Left ventricle myocardium superior (tissue), 1 donor: ENCODE measurements around the gene ARHGAP33. TPM values are rescaled to one million over a fixed set of nuclear protein-coding genes. Genes with fewer than 3 reads are reported as not detected.

Experiments used
- ATAC-seq: fragments of 200-7000 bp; cut with Tn5 transposase; one replicate; pipeline ENCODE4 v1.9.1; 2020; ENCODE audit warnings: mild to moderate bottlenecking, moderate library complexity
- DNase-seq: peaks from one replicate; pipeline ENCODE4 v3.0.0-alpha.2; 2020
- intact Hi-C: fragments of 100-400 bp; cut with micrococcal nuclease; formaldehyde crosslinking; loops from one replicate; pipeline ENCODE4 v1.11.0; 2022
- total RNA-seq: library from RNA; stranded (reverse); fragmentation: NEBNext Ultra II Directional; extraction: Animal tissue kit (Norgen Biotek cat#: 25700); gene quantifications from one replicate; pipeline ENCODE4 v1.2.1, GENCODE V29; 2021
- donor health status: DM: no; HTN: yes; CAD: no; lungs with severe emphysema.

Gene ARHGAP33
- total RNA-seq, 1 donor from 2014 or later = 4.2 TPM

DNA sequence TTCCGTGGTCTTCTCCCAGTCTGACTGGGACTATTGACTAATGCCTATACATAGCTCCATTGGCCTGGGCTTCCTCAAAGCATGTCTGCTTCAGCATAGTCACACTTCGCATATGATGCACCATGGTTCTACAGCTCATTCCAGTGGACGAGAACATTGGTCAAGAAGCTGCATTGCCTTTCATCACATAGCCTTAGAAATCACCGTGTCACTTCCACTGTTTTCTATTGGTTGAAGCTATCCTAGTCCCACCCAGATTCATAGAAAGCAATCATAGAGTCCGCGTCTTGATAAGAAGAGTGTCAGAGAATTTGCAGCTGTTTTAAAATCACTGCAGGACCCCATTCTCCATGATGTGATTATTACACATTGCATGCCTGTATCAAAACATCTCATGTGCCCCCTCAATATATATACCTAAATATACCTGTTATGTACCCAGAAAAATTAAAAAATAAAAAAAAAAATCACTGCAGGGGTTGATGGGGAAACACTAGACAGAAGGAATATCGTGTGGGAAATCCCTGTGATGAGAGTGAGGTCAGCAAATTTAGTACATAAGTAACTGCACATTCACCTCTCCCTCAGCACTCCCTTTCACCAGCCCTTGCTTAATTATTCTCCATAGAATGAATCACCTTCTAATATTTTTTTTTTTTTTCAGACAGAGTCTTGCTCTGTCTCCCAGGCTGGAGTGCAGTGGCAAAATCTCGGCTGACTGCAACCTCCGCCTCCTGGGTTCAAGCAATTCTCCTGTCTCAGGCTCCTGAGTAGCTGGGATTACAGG, 2.2 kb upstream of the ARHGAP33 start:
- intact Hi-C loops = no loop called here
- no peak for DNase-seq
- ATAC-seq = no peak

DNA sequence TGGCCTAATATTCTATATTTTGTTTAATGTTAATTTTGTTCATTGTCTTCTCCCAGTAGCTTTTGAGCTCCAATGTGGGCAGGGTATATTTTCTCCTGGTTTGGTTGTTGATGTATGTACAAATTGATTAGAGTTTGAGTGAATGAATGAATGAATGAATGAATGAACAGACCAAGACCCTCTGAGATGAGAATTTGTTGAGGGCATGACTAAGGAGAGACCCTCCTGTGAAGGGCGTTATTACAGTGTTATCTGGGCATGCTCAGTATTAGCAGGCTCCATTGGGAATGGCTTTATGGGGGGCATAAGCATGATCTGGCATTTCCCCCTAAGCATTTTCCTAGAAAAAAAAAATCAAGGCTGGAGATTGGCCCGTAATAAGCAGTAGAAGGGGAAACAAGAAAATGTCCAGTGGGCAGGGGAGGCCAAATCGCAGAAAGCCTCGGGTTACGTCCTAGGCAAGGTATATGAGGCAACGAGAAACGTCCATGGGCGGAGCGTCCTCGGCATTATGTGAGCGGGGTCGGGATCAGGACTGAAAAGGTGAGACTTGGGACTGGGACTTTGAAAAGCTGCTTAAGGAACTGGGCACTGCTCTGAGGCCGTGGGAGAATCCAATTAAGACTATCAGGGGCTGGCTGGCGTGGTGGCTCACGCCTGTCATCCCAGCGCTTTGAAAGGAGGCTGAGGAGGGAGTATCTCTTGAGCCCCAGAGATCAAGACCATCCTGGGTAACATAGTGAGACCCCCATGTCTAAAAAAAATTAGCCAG, 904 bp upstream of the ARHGAP33 start:
- intact Hi-C loops = no loop called here
- no peak for DNase-seq

DNA sequence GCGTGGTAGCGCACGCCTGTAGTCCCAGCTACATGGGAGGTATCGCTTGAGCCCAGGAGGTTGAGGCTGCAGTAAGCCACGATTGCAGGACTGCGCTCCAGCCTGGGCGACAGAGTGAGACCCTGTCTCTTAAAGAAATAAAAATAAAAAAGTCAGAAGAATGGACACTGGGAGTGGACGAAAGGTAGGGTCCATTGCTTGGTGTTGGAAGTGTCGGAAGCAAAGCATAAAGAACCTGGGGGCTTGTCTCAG, 392 bp upstream of the ARHGAP33 start:
- intact Hi-C loops = no loop called here
- DNase-seq (no peak), ATAC-seq (peak; percentile 11)

More for the DNA sequence above, 904 bp upstream of the ARHGAP33 start:
- no peak for ATAC-seq

DNA sequence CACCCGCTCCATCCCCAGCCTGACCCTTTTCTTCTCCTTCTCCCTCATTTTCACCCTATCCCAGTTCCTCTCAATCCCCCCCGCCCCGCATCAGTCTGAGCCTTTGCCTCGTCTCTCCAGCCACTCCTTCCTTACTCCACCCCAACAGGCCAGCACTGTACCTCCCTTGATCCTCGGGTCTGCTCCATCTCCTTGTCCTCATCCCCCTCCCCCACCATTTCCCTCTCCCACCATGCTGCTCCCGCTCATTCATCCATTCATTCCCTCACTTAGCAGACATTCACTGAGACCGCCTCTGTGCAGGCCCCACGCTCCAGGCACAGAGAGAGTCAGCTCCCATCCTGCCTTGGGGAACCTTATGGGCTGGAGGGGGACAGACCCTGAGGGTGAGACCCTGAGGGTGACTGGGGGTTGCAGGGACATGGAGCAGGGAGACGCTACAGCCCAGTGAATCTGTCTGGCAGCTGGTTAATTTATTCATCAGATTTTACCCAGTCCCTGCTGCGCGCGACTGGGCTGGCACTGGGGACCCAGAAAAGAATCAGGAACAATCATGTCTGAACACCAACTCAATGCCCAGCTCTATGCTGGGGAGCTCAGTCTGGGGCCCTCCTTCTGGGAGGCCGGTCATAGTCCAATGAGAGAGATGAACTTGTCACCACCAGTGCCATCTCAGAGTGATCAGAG, 881 bp downstream of the ARHGAP33 start:
- intact Hi-C loops = no loop called here
- DNase-seq = no peak
- ATAC-seq = no peak

DNA sequence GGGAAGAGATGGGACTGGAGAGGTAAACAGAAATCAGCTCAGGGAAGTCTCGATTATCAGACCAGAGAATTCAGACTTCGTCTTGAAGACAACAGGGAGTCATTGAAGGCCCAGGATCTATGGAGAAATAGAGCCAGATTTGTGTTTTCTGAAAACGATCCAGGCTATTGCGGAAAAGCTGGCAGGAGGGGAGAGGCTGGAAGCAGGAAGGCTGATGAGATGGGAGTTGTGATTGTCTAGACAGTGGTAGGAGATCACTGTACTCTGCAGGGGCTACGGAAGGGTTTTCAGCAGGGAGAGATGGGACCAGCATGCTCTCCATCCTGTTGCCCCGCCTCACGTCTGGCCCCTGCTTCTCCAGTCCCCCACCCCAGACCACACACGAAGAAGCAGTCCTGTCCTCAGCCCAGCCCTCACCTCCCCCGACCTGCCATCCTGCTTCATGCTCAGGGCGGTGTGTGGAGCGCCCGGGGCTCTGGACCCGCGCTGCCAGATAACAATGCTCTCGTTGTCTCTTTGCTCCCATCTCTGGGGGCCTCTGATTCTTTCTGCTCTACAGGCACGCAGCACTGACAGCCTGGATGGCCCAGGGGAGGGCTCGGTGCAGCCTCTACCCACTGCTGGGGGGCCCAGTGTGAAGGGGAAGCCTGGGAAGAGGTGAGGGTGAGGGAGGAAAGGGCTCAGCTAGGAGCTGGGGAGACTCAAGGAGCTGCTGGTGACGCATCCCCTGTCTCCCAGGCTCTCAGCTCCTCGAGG, 1.9 kb downstream of the ARHGAP33 start:
- intact Hi-C loops = no loop called here
- ATAC-seq = no peak

DNA sequence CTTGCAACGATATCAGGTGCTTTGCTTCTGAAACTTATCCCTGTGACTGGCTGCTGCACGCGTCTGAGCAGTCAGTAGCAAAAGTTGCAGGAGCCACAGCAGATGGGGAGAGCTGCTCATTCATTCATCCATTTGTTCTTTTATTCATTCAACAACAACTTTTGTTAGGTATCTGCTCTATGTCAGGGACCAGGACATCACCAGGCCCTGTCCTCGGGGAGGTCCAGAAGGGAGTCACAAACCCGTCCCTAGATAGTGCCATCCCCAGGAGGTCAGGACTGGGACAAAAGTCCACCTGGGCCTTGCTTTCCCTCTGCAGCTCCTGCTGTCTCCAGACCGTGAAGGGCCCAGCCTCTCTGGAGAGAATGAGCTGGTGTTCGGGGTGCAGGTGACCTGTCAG, 2.6 kb downstream of the ARHGAP33 start:
- ATAC-seq (no peak), DNase-seq (no peak)
- intact Hi-C loops = no loop called here

More for the DNA sequence above, 1.9 kb downstream of the ARHGAP33 start:
- no peak for DNase-seq

DNA sequence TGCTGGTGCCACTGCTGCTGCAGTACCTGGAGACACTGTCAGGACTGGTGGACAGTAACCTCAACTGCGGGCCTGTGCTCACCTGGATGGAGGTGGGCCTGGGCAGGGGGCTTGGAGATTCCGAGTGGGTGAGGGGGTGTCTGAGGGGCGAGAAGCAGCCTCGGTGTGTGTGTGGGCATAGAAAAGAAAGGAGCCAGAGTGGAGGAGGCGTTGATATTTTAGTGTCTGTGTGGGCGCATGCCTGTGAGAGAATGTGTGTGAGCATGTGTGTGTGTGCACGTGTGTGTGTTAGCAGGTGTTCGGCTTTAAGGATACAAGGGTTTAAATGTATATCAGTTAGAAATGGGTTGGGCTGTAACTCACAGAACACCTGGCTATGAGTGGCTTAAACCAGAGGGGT, 3.7 kb downstream of the ARHGAP33 start:
- intact Hi-C loops = no loop called here
- ATAC-seq = no peak
- no peak for DNase-seq

DNA sequence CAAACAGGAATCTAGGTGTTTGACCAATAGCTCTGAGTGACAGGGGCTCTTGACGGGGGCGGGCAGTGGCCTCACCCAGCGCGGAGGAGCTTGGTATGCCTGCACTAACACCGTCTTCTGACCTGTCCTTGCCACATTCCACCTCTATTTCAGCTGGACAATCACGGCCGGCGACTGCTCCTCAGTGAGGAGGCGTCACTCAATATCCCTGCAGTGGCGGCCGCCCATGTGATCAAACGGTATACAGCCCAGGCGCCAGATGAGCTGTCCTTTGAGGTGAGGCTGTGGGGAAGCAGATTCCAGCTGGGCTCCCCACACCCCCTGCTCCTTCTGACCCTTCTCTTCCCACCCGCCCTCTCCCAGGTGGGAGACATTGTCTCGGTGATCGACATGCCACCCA, 4.7 kb downstream of the ARHGAP33 start:
- DNase-seq = no peak
- intact Hi-C loops = no loop called here
- ATAC-seq = no peak

DNA sequence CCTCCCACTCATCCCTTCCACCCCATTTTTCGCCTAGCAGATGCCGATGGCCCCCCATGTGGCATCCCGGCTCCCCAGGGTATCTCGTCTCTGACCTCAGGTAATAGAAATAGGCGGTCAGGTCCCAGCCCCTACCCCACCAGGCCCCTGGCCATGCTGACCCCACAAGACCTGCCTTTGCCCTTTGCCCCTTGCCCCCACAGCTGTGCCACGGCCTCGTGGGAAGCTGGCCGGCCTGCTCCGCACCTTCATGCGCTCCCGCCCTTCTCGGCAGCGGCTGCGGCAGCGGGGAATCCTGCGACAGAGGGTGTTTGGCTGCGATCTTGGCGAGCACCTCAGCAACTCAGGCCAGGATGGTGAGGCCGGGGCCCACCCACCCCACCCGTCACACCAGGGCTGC, 5.4 kb downstream of the ARHGAP33 start:
- DNase-seq = no peak
- intact Hi-C loops = no loop called here
- no peak for ATAC-seq

DNA sequence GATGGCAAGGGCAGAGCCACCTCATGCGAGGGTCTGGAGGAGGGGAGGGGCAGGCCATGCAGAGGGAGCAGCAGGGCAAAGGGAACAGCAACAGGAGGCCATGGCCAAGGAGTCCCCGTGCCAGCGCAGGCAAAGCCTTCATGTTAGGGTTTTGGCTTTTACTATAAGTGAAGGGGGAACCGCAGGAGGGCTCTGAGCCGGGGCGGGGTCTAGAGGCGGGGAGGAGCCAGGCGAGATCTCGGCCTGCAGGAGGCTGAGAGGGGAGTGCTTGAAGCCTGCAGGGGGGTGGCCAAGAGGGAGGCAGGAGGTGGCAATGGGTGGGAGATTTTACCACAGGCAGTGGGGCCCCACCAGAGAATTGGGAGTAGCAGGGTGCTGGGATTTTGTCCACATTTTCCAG, 6.3 kb downstream of the ARHGAP33 start:
- no peak for DNase-seq
- intact Hi-C loops = no loop called here
- ATAC-seq = no peak

DNA sequence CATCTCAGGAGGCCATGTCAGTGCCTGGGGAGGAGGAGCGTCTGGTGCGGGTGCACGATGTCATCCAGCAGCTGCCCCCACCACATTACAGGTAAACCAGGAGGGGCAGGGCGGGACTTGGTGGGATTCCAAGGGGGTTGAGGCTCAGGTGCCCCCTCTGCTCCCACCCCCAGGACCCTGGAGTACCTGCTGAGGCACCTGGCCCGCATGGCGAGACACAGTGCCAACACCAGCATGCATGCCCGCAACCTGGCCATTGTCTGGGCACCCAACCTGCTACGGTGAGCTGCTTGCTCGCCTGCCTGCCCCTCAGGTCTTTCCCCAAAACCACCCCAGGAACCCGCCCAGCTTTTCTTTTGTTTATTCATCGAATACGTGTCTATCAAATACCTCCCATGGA, 7.2 kb downstream of the ARHGAP33 start:
- DNase-seq = no peak
- no peak for ATAC-seq

DNA sequence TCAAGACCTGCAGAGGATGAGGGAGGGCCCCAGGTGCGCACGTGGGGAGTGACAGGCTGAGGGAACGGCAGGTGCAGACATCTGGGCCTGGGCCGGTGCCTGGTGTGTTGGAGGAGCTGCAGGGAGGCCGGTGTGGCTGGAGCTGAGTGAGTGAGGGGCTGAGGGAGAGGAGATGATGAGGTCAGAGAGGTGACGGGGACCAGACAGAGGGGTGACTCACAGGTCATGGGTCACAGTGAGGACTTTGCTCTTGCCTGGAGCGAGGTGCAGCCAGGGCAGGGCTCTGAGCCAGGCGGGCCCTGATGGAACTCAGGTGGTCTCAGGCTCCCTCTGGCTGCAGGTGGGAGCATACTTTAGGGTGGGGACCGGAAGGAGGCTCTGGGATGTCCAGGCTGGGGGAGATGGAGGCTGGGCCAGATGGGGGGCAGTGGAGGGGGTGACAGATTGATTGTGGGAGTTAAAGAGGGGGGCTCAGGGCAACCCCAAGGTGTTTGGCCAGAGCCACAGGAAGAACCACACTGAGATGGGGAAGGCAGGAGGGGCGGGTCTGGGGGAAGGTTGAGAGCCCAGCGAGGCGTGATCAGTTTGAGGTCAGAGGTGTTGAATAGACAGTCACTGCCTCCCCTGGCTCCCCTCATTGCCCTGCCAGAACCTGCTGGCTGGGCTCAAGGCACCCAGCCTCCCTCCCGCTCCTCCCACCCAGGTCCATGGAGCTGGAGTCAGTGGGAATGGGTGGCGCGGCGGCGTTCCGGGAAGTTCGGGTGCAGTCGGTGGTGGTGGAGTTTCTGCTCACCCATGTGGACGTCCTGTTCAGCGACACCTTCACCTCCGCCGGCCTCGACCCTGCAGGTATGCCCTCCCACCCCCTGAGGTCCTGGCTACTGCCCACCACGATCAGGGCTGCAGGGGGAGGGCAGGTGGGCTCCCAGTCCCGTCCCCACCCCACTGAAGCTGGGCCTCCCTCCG, 8.4 kb downstream of the ARHGAP33 start:
- ATAC-seq = no peak
- no peak for DNase-seq
- intact Hi-C loops = no loop called here

More for the DNA sequence above, 7.2 kb downstream of the ARHGAP33 start:
- intact Hi-C loops = no loop called here

DNA sequence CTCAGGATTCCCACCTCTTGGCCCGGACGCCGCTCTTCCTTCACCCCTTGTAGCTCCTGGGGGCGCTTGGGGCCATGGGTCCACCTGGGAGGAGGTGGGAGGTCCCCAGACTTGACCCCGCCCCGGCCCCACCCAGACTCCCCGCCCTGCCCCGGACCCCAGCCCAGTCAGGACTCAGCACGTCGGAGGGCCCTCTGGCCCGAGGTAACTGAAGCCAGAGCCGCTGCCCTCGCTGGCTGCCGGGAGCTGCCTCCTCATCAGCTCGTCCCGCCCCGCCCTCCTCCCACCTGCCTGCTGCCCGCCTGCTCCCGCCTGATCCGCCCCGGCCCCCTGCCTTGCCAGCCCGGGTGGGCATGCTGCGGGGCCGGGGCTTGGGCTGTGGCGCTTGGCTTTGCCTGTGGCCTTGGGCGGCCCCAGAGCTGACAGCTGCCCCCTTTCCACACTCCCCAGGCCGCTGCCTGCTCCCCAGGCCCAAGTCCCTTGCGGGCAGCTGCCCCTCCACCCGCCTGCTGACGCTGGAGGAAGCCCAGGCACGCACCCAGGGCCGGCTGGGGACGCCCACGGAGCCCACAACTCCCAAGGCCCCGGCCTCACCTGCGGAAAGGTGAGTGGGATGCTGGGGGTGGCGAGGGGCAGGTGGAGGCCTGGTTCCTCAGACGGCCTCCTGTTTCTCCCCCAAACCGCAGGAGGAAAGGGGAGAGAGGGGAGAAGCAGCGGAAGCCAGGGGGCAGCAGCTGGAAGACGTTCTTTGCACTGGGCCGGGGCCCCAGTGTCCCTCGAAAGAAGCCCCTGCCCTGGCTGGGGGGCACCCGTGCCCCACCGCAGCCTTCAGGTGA, 9.4 kb downstream of the ARHGAP33 start:
- intact Hi-C loops = no loop called here
- no peak for ATAC-seq
- DNase-seq = no peak

DNA sequence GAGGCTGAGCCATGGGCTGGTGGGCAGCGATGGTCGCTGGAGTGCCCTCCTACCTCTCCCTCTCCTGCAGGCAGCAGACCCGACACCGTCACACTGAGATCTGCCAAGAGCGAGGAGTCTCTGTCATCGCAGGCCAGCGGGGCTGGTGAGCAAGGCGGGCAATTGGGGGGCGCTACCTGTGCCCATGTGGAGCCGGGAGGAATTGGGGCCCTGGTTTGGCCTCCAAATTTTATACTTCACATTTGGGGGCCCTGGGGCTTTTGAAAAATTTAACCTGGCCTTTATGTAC, 9.9 kb downstream of the ARHGAP33 start:
- ATAC-seq = no peak
- intact Hi-C loops = no loop called here
- no peak for DNase-seq

DNA sequence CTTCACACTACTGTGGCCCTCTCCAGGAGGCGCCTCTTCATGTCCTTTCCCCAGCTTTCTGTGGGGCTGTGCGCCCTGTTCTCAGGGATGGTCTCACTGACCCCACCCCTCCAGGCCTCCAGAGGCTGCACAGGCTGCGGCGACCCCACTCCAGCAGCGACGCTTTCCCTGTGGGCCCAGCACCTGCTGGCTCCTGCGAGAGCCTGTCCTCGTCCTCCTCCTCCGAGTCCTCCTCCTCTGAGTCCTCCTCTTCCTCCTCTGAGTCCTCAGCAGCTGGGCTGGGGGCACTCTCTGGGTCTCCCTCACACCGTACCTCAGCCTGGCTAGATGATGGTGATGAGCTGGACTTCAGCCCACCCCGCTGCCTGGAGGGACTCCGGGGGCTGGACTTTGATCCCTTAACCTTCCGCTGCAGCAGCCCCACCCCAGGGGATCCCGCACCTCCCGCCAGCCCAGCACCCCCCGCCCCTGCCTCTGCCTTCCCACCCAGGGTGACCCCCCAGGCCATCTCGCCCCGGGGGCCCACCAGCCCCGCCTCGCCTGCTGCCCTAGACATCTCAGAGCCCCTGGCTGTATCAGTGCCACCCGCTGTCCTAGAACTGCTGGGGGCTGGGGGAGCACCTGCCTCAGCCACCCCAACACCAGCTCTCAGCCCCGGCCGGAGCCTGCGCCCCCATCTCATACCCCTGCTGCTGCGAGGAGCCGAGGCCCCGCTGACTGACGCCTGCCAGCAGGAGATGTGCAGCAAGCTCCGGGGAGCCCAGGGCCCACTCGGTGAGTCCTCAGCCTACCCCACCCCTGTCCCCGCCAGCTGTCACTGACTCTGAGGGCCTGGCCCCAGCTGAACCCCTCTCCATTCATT, 11.2 kb downstream of the ARHGAP33 start:
- intact Hi-C loops = no loop called here
- DNase-seq (no peak), ATAC-seq (no peak)

DNA sequence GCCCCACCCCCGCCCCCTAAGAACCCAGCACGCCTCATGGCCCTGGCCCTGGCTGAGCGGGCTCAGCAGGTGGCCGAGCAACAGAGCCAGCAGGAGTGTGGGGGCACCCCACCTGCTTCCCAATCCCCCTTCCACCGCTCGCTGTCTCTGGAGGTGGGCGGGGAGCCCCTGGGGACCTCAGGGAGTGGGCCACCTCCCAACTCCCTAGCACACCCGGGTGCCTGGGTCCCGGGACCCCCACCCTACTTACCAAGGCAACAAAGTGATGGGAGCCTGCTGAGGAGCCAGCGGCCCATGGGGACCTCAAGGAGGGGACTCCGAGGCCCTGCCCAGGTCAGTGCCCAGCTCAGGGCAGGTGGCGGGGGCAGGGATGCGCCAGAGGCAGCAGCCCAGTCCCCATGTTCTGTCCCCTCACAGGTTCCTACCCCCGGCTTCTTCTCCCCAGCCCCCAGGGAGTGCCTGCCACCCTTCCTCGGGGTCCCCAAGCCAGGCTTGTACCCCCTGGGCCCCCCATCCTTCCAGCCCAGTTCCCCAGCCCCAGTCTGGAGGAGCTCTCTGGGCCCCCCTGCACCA, 11.9 kb downstream of the ARHGAP33 start:
- ATAC-seq (no peak), DNase-seq (no peak)
- intact Hi-C loops = no loop called here
